ENCODE data around the gene GNAS. TPM values are rescaled to one million over a fixed set of nuclear protein-coding genes. Genes with fewer than 3 reads are reported as not detected.

The GNAS gene
- total RNA-seq, 1 donor from 2014 or later, result 2,003 TPM

DNA sequence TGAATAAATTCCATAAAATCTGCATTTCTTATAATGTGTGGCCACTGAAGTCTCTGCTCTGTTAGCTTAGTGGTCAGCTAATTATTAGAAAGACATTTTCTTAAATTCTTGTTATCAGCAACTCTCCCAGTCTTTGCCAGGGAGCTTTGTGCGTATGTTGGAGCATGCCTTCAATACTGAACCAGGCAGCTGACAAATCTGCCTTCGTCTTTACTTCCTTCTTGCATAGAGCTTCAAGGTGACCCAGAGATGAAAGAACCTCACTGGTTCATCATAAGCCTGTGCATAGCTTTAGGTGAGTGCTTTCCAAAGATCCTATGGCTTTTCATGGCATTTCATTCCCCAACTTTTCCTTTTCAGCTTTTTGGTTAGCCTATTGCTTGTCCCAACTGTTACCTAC lies 85.6 kb downstream of the GNAS start:
- TF ChIP-seq, protein P1, sequence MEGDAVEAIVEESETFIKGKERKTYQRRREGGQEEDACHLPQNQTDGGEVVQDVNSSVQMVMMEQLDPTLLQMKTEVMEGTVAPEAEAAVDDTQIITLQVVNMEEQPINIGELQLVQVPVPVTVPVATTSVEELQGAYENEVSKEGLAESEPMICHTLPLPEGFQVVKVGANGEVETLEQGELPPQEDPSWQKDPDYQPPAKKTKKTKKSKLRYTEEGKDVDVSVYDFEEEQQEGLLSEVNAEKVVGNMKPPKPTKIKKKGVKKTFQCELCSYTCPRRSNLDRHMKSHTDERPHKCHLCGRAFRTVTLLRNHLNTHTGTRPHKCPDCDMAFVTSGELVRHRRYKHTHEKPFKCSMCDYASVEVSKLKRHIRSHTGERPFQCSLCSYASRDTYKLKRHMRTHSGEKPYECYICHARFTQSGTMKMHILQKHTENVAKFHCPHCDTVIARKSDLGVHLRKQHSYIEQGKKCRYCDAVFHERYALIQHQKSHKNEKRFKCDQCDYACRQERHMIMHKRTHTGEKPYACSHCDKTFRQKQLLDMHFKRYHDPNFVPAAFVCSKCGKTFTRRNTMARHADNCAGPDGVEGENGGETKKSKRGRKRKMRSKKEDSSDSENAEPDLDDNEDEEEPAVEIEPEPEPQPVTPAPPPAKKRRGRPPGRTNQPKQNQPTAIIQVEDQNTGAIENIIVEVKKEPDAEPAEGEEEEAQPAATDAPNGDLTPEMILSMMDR (IDR thresholded peaks at IDR 0.05; ENCODE audit: insufficient read depth, low read depth, low read length), result no peak
- no peak for TF ChIP-seq EZH2 (IDR thresholded peaks at IDR 0.05; ENCODE audit: insufficient read depth, low read length)
- Histone ChIP-seq H3K27me3 (ENCODE audit: insufficient read depth, low read length) (peaks cover 10% of the 10 kb centered on the region), H3K79me2 (ENCODE audit: insufficient read depth, low read length) (no peaks in the 10 kb centered on the region)

DNA sequence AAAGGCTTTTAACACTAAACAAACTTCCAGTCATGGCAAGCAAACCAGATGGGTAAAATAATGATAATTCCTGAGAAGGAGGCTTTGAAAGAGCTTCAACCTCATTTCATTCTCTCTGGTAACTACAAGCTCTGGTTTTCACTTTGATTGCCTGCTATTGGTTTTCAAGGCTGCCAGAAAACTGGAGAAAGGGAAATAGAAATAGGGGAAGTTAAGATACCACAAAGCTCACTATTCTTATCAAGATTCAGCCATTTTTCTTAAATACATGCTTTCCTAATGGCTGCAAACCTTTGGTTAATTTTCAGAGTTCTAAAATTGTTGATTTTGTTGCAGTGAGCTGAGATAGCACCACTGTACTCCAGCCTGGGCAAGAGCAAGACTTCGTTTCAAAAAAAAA lies 86.0 kb downstream of the GNAS start:
- Histone ChIP-seq H3K79me2 (ENCODE audit: insufficient read depth, low read length) (no peaks in the 10 kb centered on the region), H3K9me3 (ENCODE audit: insufficient read depth, low read depth, low read length) (no peaks in the 10 kb centered on the region), H3K36me3 (ENCODE audit: insufficient read depth, low read length) (no peaks in the 10 kb centered on the region), H3K4me1 (ENCODE audit: insufficient read depth, low read length) (no peaks in the 10 kb centered on the region), H3K9ac (ENCODE audit: low read length) (no peak overlapping the region), H4K20me1 (ENCODE audit: insufficient read depth, low read length) (no peaks in the 10 kb centered on the region), H3K4me2 (ENCODE audit: low read length) (no peak overlapping the region), H3K4me3 (ENCODE audit: insufficient read depth, low read depth, low read length) (no peak overlapping the region), H2AFZ (ENCODE audit: low read depth, low read length) (no peak overlapping the region), H3K27ac (ENCODE audit: low read depth, low read length) (no peak overlapping the region), H3K27me3 (ENCODE audit: insufficient read depth, low read length) (peaks cover 10% of the 10 kb centered on the region)
- no peak overlapping the region for H3K4me3 Mint-ChIP-seq (ENCODE audit: unreplicated experiment)
- no peak overlapping the region for H3K27ac Mint-ChIP-seq (ENCODE audit: unreplicated experiment)
- H3K27me3 Mint-ChIP-seq (ENCODE audit: low read depth, unreplicated experiment), result peaks cover 9% of the 10 kb centered on the region
- no peaks in the 10 kb centered on the region for H3K36me3 Mint-ChIP-seq (ENCODE audit: low read depth, unreplicated experiment)
- peaks cover 2% of the 10 kb centered on the region for H3K9me3 Mint-ChIP-seq (ENCODE audit: unreplicated experiment)
- no peak for TF ChIP-seq EZH2 (IDR thresholded peaks at IDR 0.05; ENCODE audit: insufficient read depth, low read length)
- TF ChIP-seq, protein P1 (IDR thresholded peaks at IDR 0.05; ENCODE audit: insufficient read depth, low read depth, low read length), result no peak
- no peak for DNase-seq (ENCODE audit: low read depth)
- no peaks in the 10 kb centered on the region for H3K4me1 Mint-ChIP-seq (ENCODE audit: low read depth, unreplicated experiment)
- FAIRE-seq, result no peak

More for the DNA sequence above, 85.6 kb downstream of the GNAS start:
- Histone ChIP-seq H2AFZ (ENCODE audit: low read depth, low read length) (no peak overlapping the region), H3K27ac (ENCODE audit: low read depth, low read length) (no peak overlapping the region), H3K4me1 (ENCODE audit: insufficient read depth, low read length) (no peaks in the 10 kb centered on the region), H4K20me1 (ENCODE audit: insufficient read depth, low read length) (no peaks in the 10 kb centered on the region), H3K4me2 (ENCODE audit: low read length) (no peak overlapping the region), H3K4me3 (ENCODE audit: insufficient read depth, low read depth, low read length) (no peak overlapping the region), H3K9ac (ENCODE audit: low read length) (no peak overlapping the region), H3K9me3 (ENCODE audit: insufficient read depth, low read depth, low read length) (no peaks in the 10 kb centered on the region), H3K36me3 (ENCODE audit: insufficient read depth, low read length) (no peaks in the 10 kb centered on the region)
- FAIRE-seq (no peak), DNase-seq (ENCODE audit: low read depth) (no peak)
- Mint-ChIP-seq H3K27me3 (ENCODE audit: low read depth, unreplicated experiment) (peaks cover 10% of the 10 kb centered on the region), H3K27ac (ENCODE audit: unreplicated experiment) (no peak overlapping the region), H3K36me3 (ENCODE audit: low read depth, unreplicated experiment) (no peaks in the 10 kb centered on the region), H3K4me3 (ENCODE audit: unreplicated experiment) (no peak overlapping the region), H3K9me3 (ENCODE audit: unreplicated experiment) (peaks cover 2% of the 10 kb centered on the region), H3K4me1 (ENCODE audit: low read depth, unreplicated experiment) (no peaks in the 10 kb centered on the region)

DNA sequence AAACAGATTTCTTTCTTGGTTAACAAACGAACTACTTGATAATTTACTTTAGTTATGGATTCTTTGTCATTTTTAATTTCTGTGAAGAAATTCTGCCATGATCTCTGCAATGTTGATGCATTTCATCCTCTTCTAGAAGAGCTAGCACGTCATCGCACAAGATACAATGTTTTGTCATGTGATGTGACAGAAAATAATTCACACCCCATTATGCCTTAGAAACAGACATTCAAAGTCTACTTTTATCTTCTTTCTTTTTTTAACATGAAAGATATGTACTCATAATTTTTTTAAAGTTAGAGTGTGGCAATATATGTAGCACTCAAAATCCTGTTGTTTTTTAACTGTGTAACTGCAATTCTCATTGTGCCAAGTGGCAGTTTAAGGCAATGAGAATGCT lies 89.0 kb downstream of the GNAS start:
- H3K4me1 ChIP-seq (ENCODE audit: insufficient read depth, low read length), result no peaks in the 10 kb centered on the region
- H3K4me3 ChIP-seq (ENCODE audit: insufficient read depth, low read depth, low read length), result no peak overlapping the region
- H3K9me3 Mint-ChIP-seq (ENCODE audit: unreplicated experiment), result peaks cover 2% of the 10 kb centered on the region
- FAIRE-seq (no peak), DNase-seq (ENCODE audit: low read depth) (no peak)
- no peak overlapping the region for H3K4me2 ChIP-seq (ENCODE audit: low read length)
- no peaks in the 10 kb centered on the region for H3K4me1 Mint-ChIP-seq (ENCODE audit: low read depth, unreplicated experiment)
- no peak overlapping the region for H3K27ac Mint-ChIP-seq (ENCODE audit: unreplicated experiment)
- H3K36me3 ChIP-seq (ENCODE audit: insufficient read depth, low read length), result no peaks in the 10 kb centered on the region
- H3K4me3 Mint-ChIP-seq (ENCODE audit: unreplicated experiment), result no peak overlapping the region
- no peaks in the 10 kb centered on the region for H3K36me3 Mint-ChIP-seq (ENCODE audit: low read depth, unreplicated experiment)
- peaks cover 6% of the 10 kb centered on the region for H3K27me3 Mint-ChIP-seq (ENCODE audit: low read depth, unreplicated experiment)
- peaks cover 6% of the 10 kb centered on the region for H3K27me3 ChIP-seq (ENCODE audit: insufficient read depth, low read length)
- no peaks in the 10 kb centered on the region for H4K20me1 ChIP-seq (ENCODE audit: insufficient read depth, low read length)
- no peak overlapping the region for H3K9ac ChIP-seq (ENCODE audit: low read length)
- H3K27ac ChIP-seq (ENCODE audit: low read depth, low read length), result no peak overlapping the region
- H3K9me3 ChIP-seq (ENCODE audit: insufficient read depth, low read depth, low read length), result no peaks in the 10 kb centered on the region
- TF ChIP-seq, protein P1 (IDR thresholded peaks at IDR 0.05; ENCODE audit: insufficient read depth, low read depth, low read length), result no peak
- H3K79me2 ChIP-seq (ENCODE audit: insufficient read depth, low read length), result no peaks in the 10 kb centered on the region
- no peak overlapping the region for H2AFZ ChIP-seq (ENCODE audit: low read depth, low read length)
